Pons (tissue), 1 donor: ENCODE results near the gene GRB2.
"Not testable (repeated sequence)": the region's sequence is repeated elsewhere in the genome, so short reads cannot be mapped to it uniquely, and the experiment has no call there.

ENCODE experiments used
- DNase-seq: peaks from one replicate; pipeline ENCODE4 v3.0.0-alpha.2; 2016; ENCODE audit warnings: low spot score

The GRB2 gene

GRCh38 chr17:75387771-75388170 is 17.7 kb downstream of the GRB2 start:
- no peak for DNase-seq

DNA sequence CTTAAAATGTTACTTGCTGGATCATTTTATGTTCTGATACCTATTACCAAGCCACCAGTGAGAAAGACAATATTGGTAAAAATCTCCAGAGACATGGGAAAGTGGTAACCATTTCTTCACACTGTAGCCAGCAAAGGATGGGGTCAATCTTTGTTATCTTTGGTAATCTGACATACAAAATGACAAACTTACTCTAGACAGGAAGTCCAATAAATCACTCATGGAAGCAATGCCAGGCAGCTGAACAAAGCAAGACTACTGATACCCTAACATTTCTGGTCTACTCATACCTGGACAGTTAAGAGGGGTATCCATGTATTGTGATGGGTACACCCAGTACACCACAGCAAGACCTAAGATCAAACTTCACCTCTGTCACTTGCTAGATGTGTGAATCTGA is 19.0 kb downstream of the GRB2 start:
- DNase-seq, result no peak

DNA sequence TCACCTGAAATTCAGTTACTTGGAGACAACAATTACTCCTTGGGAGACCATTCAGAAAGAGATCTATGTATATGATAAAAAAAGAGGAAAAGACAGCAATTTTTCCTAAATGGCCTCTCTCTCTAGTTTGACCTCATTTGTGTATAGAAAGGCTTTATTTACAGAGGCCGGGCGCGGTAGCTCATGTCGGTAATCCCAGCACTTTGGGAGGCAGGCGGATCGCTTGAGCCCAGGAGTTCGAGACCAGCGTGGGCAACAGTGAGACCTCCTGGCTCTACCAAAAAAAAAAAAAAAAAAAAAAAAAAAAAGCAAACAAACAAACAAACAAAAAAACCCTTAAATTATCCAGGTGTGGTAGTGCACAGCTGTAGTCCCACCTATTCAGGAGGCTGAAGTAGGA is 20.7 kb downstream of the GRB2 start:
- DNase-seq, result no peak

DNA sequence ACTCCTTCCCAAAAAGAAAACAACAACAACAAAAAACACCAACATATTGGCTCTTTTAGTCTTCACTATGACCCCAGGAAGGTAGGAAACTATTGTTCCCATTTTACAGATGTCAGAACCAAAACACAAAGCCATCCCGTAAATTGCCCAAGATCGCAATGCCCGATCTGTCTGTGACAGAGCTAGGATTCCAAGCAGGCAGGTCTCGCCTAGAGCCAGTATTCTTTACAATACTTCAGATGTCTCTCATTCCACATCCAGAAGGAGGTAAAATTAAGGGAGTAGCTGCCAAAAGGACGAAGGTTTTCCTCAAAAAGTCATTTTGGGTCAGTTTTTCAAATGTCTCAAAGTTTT is 21.7 kb downstream of the GRB2 start:
- no peak for DNase-seq

GRCh38 chr17:75380750-75381149 is 24.7 kb downstream of the GRB2 start:
- DNase-seq, result no peak

- peak; percentile 75 for DNase-seq
Observed at GRCh38 chr17:75380315-75380714, 25.2 kb downstream of the GRB2 start.

GRCh38 chr17:75379426-75379825 is 26.1 kb downstream of the GRB2 start:
- not testable (repeated sequence) for DNase-seq

DNA sequence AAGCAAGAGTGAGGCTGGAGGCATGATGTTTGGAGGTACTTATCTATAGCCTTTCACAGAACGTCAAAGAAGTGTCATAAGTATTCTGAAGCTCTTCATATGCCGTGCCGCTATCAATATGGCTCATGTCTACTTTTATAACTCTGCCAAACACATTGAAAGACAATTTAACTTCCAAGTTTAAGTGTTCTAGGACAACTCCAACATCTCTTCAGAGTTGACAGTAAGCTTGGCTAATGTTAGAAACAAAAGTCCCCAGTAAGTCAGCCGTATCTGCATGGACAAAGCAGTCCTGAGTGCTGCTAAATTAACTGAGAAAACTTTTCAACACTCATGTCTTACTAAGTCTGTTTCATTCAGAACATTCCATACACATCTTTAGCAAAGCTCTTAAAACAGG is 32.2 kb downstream of the GRB2 start:
- DNase-seq, result no peak

- no peak for DNase-seq
Observed at GRCh38 chr17:75371981-75372380, 33.5 kb downstream of the GRB2 start.

GRCh38 chr17:75371339-75371738 is 34.1 kb downstream of the GRB2 start:
- no peak for DNase-seq

GRCh38 chr17:75370286-75370915 is 35.1 kb downstream of the GRB2 start:
- peak; percentile 80 for DNase-seq

DNA sequence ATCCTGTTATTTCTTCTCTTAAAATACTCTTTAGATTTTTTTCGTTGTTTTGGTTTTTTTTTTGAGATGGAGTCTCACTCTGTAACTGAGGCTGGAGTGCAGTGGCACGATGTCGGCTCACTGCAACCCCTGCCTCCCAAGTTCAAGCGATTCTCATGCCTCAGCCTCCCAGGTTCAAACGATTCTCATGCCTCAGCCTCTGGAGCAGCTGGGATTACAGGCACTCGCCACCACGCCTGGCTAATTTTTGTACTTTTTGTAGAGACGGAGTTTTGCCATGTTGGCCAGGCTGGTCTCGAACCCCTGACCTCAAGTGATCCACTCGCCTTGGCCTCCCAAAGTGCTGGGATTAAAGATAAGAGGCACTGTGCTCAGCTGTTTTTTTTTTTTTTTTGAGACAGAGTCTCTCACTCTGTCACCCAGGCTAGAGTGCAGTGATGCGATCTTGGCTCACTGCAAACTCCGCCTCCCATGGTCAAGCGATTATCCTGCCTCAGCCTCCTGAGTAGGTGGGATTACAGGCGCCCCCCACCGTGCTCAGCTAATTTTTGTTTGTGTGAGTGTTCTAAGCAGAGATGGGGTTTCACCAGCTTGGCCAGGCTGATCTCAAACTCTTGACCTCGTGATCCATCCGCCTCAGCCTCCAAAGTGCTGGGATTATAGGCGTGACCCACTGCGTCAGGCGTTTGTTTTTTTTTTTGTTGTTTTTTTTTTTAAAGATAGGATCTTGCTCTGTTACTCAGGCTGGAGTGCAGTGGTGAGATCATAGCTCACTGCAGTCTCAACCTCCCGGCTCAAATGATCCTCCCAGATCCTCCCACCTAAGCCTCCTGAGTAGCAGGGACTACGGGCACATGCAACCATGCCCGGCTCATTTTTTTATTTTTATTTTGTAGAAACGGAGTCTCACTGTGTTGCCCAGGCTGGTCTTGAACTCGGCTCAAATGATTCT is 37.4 kb downstream of the GRB2 start:
- DNase-seq, result not testable (repeated sequence)

DNA sequence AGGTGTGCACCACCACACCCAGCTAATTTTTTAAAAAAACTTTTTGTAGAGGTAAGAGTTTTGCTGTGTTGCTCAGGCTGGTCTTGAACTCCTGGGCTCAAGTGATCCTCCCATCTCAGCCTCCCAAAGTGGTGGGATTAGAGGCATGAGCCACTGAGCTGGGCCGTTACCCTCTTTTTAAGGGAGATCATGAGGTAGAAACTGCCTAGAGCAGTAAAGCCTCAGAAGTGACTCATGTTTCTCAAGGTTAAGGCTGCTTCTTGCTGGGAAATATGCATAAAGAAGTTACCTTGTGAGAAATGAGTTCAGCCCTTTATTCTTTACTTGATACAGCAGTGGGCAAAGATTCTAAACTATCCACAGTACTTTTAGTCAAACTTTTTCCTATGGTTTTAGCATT is 38.2 kb downstream of the GRB2 start:
- DNase-seq, result no peak

- DNase-seq, result no peak
Observed at GRCh38 chr17:75366432-75366831, 39.0 kb downstream of the GRB2 start.

DNA sequence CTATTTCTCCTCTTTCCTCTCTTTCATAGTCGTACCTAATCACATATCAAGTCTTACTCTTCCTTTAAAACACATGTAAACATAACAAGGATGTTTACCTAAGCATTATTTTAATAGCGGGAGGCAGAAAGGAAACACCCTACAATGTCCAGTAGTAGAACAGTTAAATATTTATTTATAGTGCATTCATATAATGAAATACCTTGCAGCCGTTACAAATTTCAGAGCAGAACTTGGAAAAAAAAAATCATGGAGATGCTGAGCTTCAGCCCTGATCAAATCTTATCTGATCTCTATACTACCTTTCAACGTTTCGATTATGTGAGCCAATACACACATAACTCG is 39.6 kb downstream of the GRB2 start:
- DNase-seq, result no peak

GRCh38 chr17:75365009-75365930 is 40.2 kb downstream of the GRB2 start:
- DNase-seq, result no peak

- DNase-seq, result no peak
Observed at GRCh38 chr17:75364078-75364477, 41.4 kb downstream of the GRB2 start.

GRCh38 chr17:75361996-75362395 is 43.5 kb downstream of the GRB2 start:
- no peak for DNase-seq

DNA sequence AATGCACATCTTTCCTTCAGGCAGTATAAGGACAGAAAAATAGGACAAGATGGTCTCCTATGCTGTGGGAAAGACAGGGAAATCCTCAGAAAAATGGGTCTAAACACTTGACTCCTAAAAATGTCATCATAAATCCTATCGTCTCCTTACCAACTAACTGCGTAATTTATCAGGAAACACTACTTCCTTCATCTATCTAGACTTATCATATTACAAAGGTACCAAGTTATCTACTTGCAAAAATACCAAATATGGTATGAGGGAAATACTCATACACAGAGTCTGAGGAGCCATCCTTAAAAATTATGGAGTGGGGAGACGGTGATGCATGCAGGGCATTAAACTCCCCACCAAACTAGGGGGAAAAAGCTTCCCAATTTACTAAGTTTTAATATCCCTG is 44.1 kb downstream of the GRB2 start:
- no peak for DNase-seq

- DNase-seq, result no peak
Observed at GRCh38 chr17:75356260-75356937, 49.1 kb downstream of the GRB2 start.

DNA sequence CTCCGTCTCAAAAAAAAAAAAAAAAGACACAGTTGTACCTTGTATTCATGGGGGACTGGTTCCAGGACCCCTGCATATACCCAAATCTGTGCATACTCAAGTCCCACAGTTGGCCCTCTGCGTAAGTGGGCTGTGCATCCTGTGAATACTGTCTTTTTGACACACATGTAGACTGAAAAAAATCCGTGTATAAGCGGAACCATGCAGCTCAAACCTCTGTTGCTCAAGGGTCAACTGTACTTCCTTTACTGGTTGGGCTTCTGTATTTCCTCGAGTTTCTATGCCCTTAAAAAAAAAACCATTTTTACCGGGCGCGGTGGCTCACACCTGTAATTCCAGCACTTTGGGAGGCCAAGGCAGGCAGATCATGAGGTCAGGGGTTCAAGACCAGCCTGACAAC is 52.3 kb downstream of the GRB2 start:
- DNase-seq, result no peak

DNA sequence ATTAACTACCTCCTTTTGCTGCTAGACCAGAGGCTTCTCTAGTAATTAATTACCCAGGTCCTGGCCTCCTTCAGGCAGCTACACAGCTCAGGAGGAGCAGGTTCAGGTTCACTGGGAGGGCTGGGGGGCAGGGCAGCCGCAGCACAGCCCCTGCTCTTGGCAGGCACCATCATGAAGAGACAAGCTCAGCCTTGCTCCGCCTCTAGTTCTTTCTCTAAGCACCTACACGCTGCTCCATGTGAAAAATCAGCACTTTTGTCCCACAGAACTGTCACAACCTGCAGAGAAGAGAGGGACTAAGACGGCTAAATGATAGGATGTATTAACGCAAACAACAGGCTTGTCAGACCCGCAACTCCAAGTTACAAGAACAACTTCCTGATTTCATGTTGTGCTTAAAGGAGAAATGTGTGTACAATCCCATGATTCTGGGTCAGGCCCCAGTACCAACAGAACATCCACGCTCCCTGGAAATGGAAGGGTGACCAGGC is 53.4 kb downstream of the GRB2 start:
- peak; percentile 28 for DNase-seq
